GM23248 (cell line): ENCODE measurements around the gene AGPAT2.

Source experiments
- EZH2 ChIP-seq: fragments of 200-600 bp; sonication (generic); IDR thresholded peaks from 2 replicates; pipeline ENCODE4 v1.6.1; 2018; ENCODE audit warnings: antibody characterized with exemption, mild to moderate bottlenecking; ENCODE audit not compliant: insufficient read depth, poor library complexity, severe bottlenecking
- EZH2phosphoT487 ChIP-seq: fragments of 200-600 bp; sonication (generic); IDR thresholded peaks from 2 replicates; pipeline ENCODE4 v1.6.1; 2018; ENCODE audit warnings: antibody characterized with exemption, moderate library complexity, mild to moderate bottlenecking, low read depth; ENCODE audit not compliant: insufficient read depth

GRCh38 chr9:136664000-136664915 is 23.0 kb downstream of the AGPAT2 start:
- TF ChIP-seq EZH2 = no peak
- TF ChIP-seq EZH2phosphoT487 = no peak
